Stimulated activated CD4-positive, alpha-beta T cell treated with anti-CD3 and anti-CD28 coated beads, TNF-alpha, amount 100 ng/mL, for 48 hours (primary cell): ENCODE results near the gene BTLA.
"Not testable (repeated sequence)": the region's sequence is repeated elsewhere in the genome, so short reads cannot be mapped to it uniquely, and the experiment has no call there.

Experiments used
- DNase-seq, 3 donors: peaks; one replicate each; pipeline ENCODE4 v3.0.0-alpha.2; 2020; ENCODE audit warnings: low read depth in 3 of 3

Gene BTLA

GRCh38 chr3:112498914-112499711, at the start of gene BTLA:
Gene BTLA, minus strand, starts transcription at chr3:112499472. Its CDS starts 114 bp downstream, at chr3:112499358.
- no peak for DNase-seq

- no peak for DNase-seq
Measured at GRCh38 chr3:112546216-112546759, 47.0 kb upstream of the BTLA start.

- no peak for DNase-seq
Measured at GRCh38 chr3:112539825-112540650, 40.8 kb upstream of the BTLA start.

- no peak for DNase-seq
Measured at GRCh38 chr3:112531358-112531781, 32.1 kb upstream of the BTLA start.

GRCh38 chr3:112530573-112530972, 31.3 kb upstream of the BTLA start:
- DNase-seq, result no peak

- DNase-seq, result not testable (repeated sequence)
Measured at GRCh38 chr3:112524127-112524526, 24.9 kb upstream of the BTLA start.

- no peak for DNase-seq
Measured at GRCh38 chr3:112519424-112520001, 20.2 kb upstream of the BTLA start.

GRCh38 chr3:112518970-112519369, 19.7 kb upstream of the BTLA start:
- DNase-seq, result not testable (repeated sequence)

GRCh38 chr3:112514527-112515128, 15.4 kb upstream of the BTLA start:
- no peak for DNase-seq

GRCh38 chr3:112512320-112512719, 13.0 kb upstream of the BTLA start:
- no peak for DNase-seq

- no peak for DNase-seq
Measured at GRCh38 chr3:112508860-112509259, 9.6 kb upstream of the BTLA start.

GRCh38 chr3:112508261-112508660, 9.0 kb upstream of the BTLA start:
- no peak for DNase-seq

- no peak for DNase-seq
Measured at GRCh38 chr3:112505907-112506306, 6.6 kb upstream of the BTLA start.

GRCh38 chr3:112504123-112504522, 4.9 kb upstream of the BTLA start:
- DNase-seq, result no peak

- DNase-seq, result no peak
Measured at GRCh38 chr3:112503304-112503972, 4.2 kb upstream of the BTLA start.

GRCh38 chr3:112500621-112501020, 1.3 kb upstream of the BTLA start:
- no peak for DNase-seq

- no peak for DNase-seq
Measured at GRCh38 chr3:112497897-112498548, 1.2 kb downstream of the BTLA start.

- no peak for DNase-seq
Measured at GRCh38 chr3:112496366-112497067, 2.8 kb downstream of the BTLA start.

- DNase-seq, result not testable (repeated sequence)
Measured at GRCh38 chr3:112494448-112494767, 4.9 kb downstream of the BTLA start.

- no peak for DNase-seq
Measured at GRCh38 chr3:112492124-112492523, 7.1 kb downstream of the BTLA start.
